ENCODE measurements around the gene MCM9. TPM values are rescaled to one million over a fixed set of nuclear protein-coding genes. Genes with fewer than 3 reads are reported as not detected.

MCM9 gene
- total RNA-seq, 6 experiments from 2014 or later = 4.3 to 7.6 (median 6.9) TPM

- H3K27me3 ChIP-seq = no peaks in the 10 kb centered on the region
- H3K4me3 ChIP-seq = no peak overlapping the region
- intact Hi-C loops (cut with DNase I) = no loop called here
- no peak overlapping the region for H3K27ac ChIP-seq
- no peaks in the 10 kb centered on the region for H3K4me1 ChIP-seq
- TF ChIP-seq POLR2A (IDR thresholded peaks at IDR 0.05) = no peak
- no peak for TF ChIP-seq CTCF (IDR thresholded peaks at IDR 0.05)
- 100% methylated on average over 4 of the region's 5 CpGs for WGBS (ENCODE audit: insufficient coverage, low coverage, low lambda C conversion rate, missing lambda C conversion rate)
- DNase-seq (no peak), ATAC-seq (no peak)
- H3K36me3 ChIP-seq = no peaks in the 10 kb centered on the region
- no peaks in the 10 kb centered on the region for H3K9me3 ChIP-seq
These were observed 145.5 kb downstream of the MCM9 start for GRCh38 chr6:118789419-118789818.

GRCh38 chr6:118788702-118789101, 146.3 kb downstream of the MCM9 start:
- Histone ChIP-seq H3K27ac (no peak overlapping the region), H3K4me1 (no peaks in the 10 kb centered on the region), H3K36me3 (no peaks in the 10 kb centered on the region), H3K27me3 (no peaks in the 10 kb centered on the region), H3K9me3 (no peaks in the 10 kb centered on the region), H3K4me3 (no peak overlapping the region)
- intact Hi-C loops (cut with DNase I) = no loop called here
- 92% methylated on average over 4 of the region's 4 CpGs for WGBS (ENCODE audit: insufficient coverage, low coverage, low lambda C conversion rate, missing lambda C conversion rate)
- ATAC-seq = no peak
- DNase-seq = no peak
- no peak for TF ChIP-seq CTCF (IDR thresholded peaks at IDR 0.05)
- no peak for TF ChIP-seq POLR2A (IDR thresholded peaks at IDR 0.05)

GRCh38 chr6:118787724-118788423, 147.1 kb downstream of the MCM9 start:
- no peaks in the 10 kb centered on the region for H3K36me3 ChIP-seq
- H3K4me3 ChIP-seq = no peak overlapping the region
- no peak overlapping the region for H3K27ac ChIP-seq
- no peaks in the 10 kb centered on the region for H3K27me3 ChIP-seq
- no peaks in the 10 kb centered on the region for H3K4me1 ChIP-seq
- ATAC-seq = peak; percentile 25 to 65 (median 42)
- no peak for DNase-seq
- no peak for TF ChIP-seq CTCF (IDR thresholded peaks at IDR 0.05)
- no peak for TF ChIP-seq POLR2A (IDR thresholded peaks at IDR 0.05)
- H3K9me3 ChIP-seq = no peaks in the 10 kb centered on the region
- 52% methylated on average over 6 of the region's 6 CpGs for WGBS (ENCODE audit: insufficient coverage, low coverage, low lambda C conversion rate, missing lambda C conversion rate)
- intact Hi-C loops (cut with DNase I) = no loop called here

- H3K4me1 ChIP-seq = no peaks in the 10 kb centered on the region
- 90% methylated on average over 8 of the region's 8 CpGs for WGBS (ENCODE audit: insufficient coverage, low coverage, low lambda C conversion rate, missing lambda C conversion rate)
- TF ChIP-seq POLR2A (IDR thresholded peaks at IDR 0.05) = no peak
- no peak for TF ChIP-seq CTCF (IDR thresholded peaks at IDR 0.05)
- no peak overlapping the region for H3K4me3 ChIP-seq
- ATAC-seq = no peak
- no peak overlapping the region for H3K27ac ChIP-seq
- H3K27me3 ChIP-seq = no peaks in the 10 kb centered on the region
- no peaks in the 10 kb centered on the region for H3K36me3 ChIP-seq
- no peak for DNase-seq
- intact Hi-C loops (cut with DNase I) = no loop called here
- H3K9me3 ChIP-seq = no peaks in the 10 kb centered on the region
These were observed 148.1 kb downstream of the MCM9 start for GRCh38 chr6:118786596-118787453.

Measured in right lobe of liver (tissue), 6 donors.